Bone marrow (tissue), 2 donors: ENCODE measurements around the gene SHISAL1.

Source experiments
- DNase-seq, 2 donors: peaks; one replicate each; lab custom pipeline; 2025; lab: John Stamatoyannopoulos, UW

SHISAL1 gene

DNA sequence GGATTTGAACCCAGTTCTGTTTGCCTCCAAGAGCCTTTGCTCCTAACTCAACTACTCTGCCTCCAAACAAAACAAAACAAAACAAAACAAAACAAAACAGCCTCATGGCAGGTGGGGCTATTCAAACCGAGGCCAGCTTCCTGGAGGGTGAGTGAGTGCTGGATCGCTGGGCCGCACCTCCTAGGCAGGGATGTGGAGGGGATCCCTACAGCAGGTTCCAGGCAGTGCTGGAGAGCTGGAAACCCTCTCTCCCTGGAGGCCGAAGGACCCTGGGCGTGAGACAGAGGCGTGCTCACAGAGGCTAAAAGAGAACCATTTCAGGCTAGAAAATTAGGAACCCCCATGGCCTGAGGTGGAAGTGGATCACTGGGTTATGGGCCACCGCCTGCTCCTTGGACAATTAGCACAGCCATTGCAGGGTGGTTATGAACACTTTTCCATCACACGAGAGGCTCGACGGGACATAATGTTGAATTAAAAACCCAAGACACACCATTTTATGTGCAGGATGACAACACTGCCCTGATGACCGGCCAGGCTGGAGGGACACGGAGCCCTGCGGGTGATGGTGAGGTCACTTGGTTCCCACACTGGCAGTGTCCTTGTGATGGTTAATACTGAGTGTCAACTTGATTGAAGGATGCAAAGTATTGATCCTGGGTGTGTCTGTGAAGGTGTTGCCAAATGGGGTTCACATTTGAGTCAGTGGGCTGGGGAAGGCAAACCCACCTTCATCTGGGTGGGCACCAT is 35.2 kb downstream of the SHISAL1 start:
- DNase-seq = no peak

DNA sequence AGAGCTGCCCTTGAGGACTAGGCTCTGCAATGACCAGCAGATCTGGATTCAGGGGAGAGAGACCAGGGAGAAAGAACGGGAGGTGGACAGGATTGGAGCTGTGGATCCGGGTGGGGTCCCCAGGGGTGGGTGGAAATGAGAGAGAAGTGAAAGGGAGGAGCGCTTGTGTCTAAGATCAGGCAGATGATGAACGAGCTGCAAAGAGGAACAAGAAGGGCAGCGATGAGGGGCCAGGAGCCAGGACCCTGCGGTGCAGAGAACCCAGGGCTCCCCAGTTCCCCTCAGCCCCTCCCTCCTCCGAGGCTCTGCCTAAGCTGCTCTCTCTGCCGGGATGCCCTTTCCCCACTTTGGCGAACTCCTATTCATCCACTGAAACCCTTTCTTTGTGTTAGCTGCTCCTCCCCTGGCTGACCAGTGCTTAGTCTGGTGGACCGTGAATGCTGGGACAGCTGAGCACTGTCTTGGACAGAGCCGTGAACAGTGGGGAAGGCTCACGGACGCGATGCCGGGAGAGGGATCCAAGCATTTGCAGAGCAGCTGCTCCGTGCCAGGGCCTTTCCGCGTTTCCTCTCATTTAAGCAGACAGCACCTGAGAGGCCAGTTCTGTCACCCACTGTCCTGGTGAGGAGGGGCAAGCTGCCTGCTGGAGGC is 35.9 kb downstream of the SHISAL1 start:
- DNase-seq = no peak

DNA sequence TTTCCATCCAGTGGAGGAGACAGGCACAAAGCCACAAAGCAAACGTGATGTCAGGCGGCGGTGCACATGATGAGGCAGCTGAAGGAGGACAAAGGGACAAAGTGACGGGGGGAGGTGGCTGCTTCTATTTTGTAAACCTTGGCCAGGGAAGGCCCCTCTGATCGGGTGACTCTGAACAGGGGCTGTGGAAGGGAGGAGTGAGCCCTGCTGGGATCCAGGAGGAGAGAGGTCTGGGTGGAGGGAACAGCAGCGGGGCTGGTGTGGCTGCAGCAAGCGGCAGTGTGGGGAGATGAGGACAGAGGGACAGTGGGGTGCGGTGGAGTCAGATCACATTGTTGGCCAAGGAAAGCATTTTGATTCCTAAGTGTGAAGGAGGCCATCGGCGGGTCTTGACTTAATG is 36.7 kb downstream of the SHISAL1 start:
- DNase-seq = no peak

DNA sequence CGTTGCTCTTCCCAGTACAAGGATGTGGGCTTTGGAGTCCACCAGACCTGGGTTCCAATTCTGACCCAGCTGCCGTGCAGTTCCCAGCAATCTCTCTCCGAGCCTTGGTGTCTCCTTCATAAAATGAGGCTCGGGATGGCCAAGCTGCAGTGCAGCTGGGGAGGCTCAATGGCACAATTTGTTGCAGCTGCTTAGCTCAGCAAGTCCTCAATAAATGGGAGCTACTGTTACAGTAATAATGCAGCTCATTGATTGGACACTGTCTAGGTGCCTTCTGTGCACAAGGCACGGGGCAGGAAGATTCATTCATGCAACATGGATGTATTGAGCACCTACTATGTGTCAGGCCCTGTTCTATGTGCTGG is 37.1 kb downstream of the SHISAL1 start:
- no peak for DNase-seq

DNA sequence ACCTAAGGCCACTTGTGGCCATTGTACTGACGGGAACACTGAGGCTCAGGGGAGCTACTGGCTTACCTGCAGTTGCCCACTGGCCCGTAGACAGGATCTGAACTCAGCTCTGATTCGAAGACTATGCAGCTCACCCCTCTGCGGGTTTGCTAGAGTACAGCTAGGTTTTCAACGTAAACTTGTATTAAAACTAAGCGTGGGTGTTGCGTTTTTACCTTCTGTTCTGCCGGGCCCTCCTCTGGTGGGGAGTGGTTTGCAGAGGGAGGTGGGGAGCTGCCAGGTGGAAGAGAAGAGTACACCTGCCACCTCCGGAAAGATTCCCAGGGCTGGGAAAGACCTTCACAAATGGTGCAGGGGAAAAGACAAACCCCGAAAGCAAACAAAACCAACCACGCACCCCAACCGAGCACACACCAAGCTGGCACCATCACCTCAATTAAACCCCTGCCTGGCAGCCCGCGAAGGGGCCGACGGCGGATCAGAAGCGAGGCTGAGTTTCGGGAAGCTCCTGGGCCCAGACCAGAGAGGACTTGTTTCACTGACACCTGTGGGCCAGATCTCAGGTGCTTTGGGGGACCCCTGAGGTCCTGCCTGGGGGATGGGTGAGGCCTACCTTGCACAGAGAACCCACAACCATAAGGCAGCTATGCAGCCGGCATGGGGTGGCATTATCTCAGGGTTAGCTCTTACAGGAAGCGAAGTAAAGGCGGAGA is 37.7 kb downstream of the SHISAL1 start:
- DNase-seq = no peak

DNA sequence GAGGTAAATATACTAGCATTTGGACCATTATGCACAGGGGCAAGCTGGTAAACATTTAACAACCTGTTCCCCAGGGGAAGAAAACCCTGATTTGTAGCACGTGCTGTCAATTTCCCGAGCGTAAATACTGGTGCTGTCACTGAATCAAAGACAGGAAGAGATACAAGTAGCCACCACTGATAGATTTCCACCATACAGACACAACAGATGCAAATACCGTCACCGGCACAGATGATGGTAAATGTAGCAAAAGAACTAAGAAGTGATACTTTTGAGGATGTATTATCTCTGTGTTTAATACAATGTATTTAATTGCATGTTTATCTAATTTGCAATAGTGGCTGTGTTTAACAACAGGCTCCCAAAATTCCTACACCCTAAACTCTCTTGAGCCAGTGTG is 39.6 kb downstream of the SHISAL1 start:
- no peak for DNase-seq

DNA sequence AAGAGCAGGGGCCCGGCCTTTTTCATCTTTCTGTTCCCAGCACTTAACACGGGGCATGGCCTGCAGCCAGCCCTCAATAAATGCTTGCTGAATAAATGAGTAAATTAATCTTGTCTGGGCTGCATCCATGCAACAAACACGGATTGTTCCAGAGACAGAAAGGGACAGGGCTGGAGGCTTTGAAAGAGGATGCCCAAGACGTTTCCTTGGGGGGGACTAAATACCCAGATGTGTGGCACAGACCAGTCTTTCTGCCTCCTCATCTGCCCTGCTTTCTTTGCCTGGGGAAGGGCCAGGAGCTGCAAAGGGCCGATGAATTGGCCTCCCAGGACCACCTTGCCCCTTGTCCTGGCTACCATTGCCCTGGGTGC is 40.4 kb downstream of the SHISAL1 start:
- no peak for DNase-seq

DNA sequence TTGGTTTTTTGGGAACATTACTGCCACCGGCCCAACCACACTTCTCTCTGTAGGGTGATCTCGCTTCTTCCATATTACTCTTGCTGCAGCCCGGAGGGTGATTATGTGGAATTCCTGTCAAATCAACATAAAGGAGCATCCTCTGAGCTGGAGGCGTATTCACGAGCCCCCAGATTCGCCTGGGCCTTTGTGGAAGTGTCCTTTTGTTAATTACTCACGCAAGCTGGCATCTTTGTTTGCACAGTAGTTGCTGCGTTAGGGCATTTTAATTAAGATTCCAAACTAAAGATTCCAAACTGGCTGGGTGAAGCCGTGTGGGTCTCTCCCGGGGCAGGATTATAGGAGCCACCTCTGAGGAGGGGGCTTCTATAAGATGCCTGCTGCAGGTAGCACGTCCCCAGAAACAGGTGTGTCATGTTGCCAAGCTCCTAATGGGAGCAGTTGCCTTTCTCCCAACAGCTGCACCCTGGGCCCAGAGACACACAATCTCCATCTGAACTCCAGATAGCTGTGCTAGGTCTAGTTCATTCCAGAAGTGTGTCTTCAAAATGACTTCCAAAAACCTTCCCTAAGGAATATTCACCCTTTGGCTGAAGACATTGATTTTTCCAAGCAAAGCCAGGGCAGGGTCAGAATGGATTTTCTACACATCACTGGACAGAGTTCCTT is 40.9 kb downstream of the SHISAL1 start:
- no peak for DNase-seq

DNA sequence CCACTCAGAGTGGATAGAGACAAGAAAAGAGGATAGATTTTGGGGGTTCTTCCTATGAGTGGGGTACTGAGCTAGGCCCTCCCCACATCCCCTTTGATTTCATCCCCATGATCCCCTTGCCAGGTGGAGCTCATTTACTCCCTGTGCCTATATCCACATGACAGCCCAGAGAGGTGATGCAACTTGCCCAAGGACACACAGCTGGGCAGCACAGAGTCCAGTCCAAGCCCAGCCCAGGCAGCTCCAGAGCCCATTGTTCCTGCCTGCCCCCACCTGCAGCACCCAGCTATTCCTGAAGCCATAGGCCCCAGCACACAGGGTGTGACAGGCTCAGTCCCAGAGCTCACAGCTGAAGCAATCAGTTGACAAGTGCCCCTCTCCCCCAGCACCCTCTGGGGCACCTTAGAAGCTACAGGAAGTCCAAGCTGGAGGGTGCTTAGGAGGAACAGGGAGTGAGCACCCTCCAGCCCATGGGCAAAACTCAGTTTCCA is 41.7 kb downstream of the SHISAL1 start:
- DNase-seq = no peak

DNA sequence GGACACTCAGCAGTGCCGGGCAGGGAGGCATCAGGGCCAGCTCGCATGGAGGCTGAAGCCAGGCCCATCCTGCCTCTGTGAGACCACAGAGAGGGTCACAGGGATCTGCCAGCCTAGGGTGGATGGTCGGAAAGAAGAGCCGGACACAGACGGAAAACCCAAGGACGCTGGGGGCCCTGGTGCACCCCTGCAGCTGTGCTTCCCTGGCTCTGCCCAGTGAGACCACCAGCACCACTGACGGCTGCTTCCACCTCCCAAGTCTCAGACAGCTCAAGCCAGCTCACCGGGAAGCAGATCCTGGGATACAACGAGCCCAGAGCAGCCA is 42.2 kb downstream of the SHISAL1 start:
- DNase-seq = no peak

DNA sequence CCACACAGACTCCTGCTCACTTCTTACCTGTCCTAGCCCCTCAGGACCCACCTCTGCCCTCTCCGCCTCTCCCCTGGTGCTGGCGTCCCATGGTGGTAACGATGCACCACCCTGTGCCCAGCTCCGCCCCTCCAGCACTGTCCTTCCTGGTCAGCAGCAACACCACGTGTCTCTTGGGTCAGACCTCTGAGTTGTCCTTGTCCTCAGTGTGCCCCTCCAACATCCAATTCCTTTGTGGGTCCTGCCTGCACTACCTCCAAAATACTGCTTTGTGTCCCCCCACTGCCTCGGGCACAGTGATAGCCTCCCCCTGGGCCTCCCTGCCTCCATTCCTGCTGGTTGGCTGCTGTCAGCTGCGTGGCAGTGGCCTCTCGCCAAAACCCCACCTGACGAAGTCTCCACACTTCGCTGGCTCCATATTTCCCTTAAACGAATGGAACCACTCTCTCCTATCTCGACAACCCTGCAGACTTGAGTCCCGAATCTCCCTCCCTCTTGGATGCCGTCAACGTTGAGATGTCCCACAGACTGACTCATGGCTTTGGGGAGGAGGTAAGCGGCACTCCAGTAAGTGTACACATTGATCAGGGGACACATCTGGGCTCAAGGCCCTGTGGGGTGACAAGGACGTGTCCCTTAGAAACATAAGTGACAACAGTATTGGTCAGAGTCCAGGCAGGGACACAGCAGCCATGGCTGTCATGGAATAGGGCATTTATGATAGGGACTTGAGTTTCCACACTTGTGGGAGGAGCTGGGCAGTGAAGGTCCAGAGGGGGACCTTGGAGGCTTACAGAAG is 42.8 kb downstream of the SHISAL1 start:
- DNase-seq = no peak

DNA sequence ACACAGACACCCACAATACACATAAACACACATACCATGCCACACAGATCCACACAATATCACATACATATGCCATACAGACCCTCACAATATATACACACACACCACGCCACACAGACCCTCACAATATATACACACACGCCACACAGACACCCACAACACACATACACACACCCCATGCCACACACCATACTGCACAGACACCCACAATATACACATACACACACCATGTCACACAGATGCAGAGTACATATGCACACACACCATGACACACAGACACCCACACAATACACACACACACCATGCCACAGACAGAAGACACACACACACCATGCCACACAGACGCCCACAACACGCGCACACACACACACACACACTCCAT is 43.6 kb downstream of the SHISAL1 start:
- DNase-seq = no peak

DNA sequence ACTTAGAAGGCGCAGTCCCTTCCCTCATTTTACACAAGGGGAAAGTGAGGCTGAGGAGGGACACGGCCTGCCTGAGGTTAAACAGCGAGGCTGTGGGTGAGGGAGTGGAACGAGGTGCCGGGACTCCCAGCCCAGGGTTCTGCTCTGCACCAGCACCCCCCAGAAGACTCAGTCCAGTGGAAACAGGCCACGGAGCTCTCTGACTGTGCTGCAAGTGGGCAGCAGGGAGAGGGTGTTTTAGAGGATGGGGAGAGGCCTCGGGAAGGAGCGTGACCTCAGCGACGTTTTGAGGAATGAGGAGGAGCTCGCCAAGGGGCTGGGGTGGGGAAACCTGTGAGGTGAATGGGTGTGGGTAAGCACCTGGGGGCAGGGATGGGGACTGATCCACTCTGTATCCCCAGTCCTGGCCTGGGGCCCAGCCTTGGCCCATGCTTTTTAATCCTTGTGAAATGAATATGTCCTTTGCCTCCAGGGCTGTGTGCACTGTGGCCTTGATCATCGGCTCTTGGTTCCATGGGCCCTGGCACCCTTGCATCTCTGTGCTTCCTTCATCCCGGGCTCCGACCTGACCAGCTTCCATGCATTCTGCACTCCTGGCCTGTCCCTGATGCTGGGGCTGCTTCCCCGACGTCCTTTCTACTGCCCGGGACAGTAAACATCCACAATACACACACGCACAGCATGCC is 44.2 kb downstream of the SHISAL1 start:
- DNase-seq = no peak

DNA sequence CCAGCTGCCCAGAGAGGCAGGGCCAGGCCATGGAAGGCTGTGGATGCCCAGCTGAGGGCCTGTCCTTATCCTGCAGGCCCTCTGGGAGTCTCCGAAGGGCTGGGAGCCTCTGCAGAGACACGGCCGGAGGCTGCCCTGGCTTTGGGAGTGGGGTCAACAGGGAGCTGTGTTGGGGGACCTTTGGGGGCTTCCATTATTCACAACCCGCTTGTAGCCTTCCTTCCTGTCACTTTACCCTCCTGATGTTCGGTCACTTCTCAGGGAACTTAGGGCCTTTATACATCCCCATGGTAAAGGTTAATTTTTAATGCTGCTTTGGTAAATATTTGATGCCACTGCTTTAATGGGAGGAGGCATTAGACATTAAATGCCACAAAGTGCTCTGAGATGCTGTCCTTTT is 44.9 kb downstream of the SHISAL1 start:
- DNase-seq = no peak

DNA sequence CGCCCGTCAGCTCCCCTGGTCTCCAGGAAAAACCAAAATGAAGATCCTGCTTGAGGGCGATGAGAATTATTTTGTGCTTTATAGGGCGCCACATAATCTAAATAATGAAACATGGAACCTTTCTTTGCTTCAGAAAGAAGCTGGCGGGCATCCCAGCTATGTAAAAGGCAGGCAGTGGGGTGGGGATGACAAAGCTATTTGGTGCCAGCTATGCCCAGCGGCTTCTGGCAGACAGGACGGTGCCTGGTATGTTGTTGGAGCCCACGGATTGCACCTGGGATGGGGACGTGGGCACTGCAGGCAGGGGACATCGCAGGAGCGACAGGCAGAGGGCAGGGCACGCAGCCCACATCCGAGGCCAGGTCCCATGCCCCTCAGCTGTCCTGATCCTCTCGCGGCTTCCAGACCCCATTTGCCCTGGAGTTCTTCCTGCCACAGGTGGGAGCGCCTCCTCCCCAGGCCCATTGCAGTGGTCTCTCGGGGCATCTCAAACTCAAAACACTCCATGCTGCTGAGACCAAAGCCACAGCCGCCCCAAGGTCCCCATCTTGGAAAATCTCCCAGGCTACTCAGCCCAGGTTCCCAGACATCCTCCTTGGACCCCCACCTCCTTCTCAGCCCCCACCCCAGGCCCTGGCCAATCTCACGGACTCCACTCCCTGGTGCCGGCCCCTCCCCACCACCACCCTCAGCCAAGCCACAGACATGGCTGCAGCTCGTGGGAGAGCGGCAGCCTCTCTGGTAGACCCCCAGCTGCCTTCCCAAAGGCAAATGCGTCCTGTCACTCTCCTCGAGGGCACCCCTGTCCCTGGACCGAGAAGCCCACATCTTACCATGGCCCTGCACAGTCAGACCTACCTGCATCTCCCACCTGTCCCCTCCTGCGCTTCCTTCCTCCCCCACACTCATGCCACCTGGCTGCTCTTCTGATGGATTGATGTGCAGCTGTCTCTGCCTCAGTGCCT is 45.7 kb downstream of the SHISAL1 start:
- DNase-seq = no peak

DNA sequence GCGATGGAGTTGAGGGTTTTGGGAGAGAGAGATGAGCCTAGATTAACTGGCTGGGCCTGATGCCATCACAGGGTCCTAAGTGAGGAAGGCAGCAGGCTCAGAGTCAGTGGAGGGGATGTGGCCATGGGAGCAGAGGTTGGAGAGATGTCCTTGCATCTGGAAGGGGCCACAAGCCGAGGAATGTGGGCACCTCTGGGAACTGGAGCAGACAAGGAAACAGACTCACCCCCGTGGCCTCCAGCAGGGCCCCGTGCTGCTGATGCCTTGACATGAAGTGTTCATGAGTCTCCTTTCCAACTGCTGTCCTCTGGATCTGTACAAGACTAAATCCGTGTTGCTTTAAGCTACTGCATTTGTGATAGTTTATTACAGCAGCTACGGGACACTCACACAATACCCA is 49.2 kb downstream of the SHISAL1 start:
- no peak for DNase-seq

DNA sequence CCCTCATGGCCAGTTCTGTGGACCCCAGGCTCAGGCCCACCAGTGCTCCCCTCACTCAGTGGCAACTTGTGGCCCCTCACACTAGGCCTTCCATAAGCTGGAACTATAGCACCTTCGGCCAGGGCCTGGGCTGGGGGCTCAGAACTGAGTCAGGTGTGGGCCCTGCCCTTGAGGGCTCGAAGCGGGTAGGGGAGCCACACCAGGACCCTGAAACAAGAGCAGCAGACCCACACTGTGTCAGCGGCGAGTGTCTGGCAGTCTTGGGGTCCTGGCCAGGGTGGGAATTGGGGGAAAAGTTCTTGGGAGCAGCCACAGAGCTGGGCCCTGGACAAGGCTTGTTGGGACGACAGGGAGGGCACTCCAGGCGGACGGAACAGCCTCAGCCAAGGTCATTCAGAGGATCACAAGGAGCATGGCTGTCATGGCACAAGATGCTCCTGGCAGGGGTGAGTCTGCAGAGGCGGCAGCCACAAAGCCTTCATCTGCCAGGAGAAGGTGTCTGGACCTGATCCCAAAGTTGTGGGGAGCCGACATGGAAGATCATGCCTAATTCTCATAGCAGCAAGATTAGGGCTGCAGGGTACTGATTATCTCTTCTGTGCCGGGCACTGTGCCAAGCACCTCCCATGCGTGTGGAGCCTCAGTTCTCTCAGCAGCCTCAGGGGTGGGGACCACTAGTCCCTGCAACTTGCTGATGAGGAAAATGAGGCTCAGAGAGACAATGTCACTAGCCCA is 50.7 kb downstream of the SHISAL1 start:
- no peak for DNase-seq

DNA sequence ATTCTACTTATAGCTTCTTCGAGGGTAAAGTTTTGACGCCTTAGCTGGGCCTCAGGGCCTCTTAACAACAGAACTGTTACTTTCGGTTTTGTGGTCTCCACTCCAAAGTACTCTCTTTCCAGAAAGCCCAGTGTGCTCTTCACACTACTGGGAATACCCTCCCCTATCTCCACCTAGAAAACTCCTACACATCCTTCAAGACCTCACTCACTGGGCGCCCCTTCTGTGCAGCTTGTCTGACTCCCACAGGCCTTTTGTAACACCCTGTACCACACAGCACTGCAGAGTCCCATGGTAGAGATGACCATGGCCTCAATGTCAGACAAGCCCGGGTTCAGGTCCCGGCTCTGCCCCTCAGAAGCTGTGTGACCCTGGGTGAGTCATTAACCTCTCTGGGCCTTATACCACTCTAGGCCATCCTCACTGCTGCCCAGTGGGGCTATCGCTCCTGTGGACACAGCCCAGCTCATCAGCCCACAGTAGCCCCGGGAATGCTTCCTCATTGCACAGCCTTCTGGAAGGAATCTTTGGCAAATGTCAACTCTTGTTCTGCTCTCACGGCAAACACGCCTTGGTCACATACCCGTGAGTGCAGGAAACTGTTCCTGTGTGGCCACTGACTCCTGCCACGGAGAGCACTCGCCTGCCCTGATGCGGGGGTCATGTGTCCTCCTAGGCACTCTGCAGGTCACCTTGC is 51.4 kb downstream of the SHISAL1 start:
- DNase-seq = no peak
